Measurements from ENCODE around the gene VSIG10. TPM values are rescaled to one million over a fixed set of nuclear protein-coding genes. Genes with fewer than 3 reads are reported as not detected.

The VSIG10 gene
- polyA plus RNA-seq, 3 donors, result 1.5 to 2.3 (median 1.5) TPM

DNA sequence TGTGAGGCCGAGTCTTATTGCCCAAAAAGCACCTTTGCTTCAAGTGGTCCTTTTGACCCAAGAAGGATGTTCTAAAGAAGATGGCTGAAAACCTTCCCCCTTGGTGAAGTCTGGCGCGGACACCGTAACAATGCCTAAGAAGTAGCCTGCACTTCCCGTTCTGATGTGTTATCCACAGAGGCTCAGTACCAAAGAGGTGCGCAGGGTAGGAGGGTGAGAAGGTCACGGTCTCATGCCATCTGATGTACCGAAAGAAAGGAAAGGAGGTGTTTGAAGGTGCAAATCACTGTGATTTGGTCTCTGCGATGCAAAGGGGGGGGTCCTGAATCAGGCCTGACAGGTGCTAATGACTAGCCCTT, 42.0 kb upstream of the VSIG10 start:
- Mint-ChIP-seq H3K4me1 (peaks cover 10% of the 10 kb centered on the region), H3K4me3 (no peak overlapping the region), H3K27me3 (ENCODE audit: low read depth in 3 of 3) (peaks cover 0 to 3% (median 0%) of the 10 kb centered on the region in 3 donors), H3K36me3 (peaks cover 37 to 58% of the 10 kb centered on the region in 2 donors), H3K9me3 (no peaks in the 10 kb centered on the region), H3K27ac (peak overlapping the region in 3 of 7 donors; percentile 50 to 55 (median 53))
- Histone ChIP-seq H3K79me2 (ENCODE audit: insufficient read depth, low read length) (no peaks in the 10 kb centered on the region), H3K4me2 (replicated peaks; ENCODE audit: extremely low read depth, low read length, poor library complexity, severe bottlenecking) (no peak overlapping the region), H2AFZ (ENCODE audit: insufficient read depth, low read depth, low read length, poor library complexity, severe bottlenecking) (no peak overlapping the region), H3K27ac (ENCODE audit: low read depth in 1 of 2, low read length in 2 of 2) (peak overlapping the region in 1 of 2 donors; percentile 26), H3K4me1 (ENCODE audit: control insufficient read depth in 1 of 2, insufficient read depth in 2 of 2, low read length in 2 of 2) (no peaks in the 10 kb centered on the region), H3K36me3 (replicated peaks in 1 of 2; ENCODE audit: control insufficient read depth in 1 of 2, insufficient read depth in 2 of 2, low read length in 2 of 2) (peaks cover 25% of the 10 kb centered on the region in 2 donors), H3K4me3 (replicated peaks in 1 of 3; ENCODE audit: low read depth in 2 of 3, low read length in 3 of 3) (no peak overlapping the region), H3K27me3 (ENCODE audit: control insufficient read depth in 2 of 2, insufficient read depth in 2 of 2, low read length in 2 of 2) (no peaks in the 10 kb centered on the region), H4K20me1 (ENCODE audit: insufficient read depth, low read length) (no peaks in the 10 kb centered on the region), H3K9ac (ENCODE audit: insufficient read depth, low read length, poor library complexity, severe bottlenecking) (no peak overlapping the region), H3K9me3 (replicated peaks in 1 of 2; ENCODE audit: control insufficient read depth in 1 of 2, insufficient read depth in 1 of 2, low read length in 2 of 2) (no peaks in the 10 kb centered on the region)
- TF ChIP-seq, protein P1, sequence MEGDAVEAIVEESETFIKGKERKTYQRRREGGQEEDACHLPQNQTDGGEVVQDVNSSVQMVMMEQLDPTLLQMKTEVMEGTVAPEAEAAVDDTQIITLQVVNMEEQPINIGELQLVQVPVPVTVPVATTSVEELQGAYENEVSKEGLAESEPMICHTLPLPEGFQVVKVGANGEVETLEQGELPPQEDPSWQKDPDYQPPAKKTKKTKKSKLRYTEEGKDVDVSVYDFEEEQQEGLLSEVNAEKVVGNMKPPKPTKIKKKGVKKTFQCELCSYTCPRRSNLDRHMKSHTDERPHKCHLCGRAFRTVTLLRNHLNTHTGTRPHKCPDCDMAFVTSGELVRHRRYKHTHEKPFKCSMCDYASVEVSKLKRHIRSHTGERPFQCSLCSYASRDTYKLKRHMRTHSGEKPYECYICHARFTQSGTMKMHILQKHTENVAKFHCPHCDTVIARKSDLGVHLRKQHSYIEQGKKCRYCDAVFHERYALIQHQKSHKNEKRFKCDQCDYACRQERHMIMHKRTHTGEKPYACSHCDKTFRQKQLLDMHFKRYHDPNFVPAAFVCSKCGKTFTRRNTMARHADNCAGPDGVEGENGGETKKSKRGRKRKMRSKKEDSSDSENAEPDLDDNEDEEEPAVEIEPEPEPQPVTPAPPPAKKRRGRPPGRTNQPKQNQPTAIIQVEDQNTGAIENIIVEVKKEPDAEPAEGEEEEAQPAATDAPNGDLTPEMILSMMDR (IDR thresholded peaks at IDR 0.05), result no peak
- no peak for DNase-seq
- 90% methylated on average over 3 of the region's 9 CpGs for WGBS (ENCODE audit: insufficient coverage)
- intact Hi-C loops (cut with micrococcal nuclease), result no loop called here

DNA sequence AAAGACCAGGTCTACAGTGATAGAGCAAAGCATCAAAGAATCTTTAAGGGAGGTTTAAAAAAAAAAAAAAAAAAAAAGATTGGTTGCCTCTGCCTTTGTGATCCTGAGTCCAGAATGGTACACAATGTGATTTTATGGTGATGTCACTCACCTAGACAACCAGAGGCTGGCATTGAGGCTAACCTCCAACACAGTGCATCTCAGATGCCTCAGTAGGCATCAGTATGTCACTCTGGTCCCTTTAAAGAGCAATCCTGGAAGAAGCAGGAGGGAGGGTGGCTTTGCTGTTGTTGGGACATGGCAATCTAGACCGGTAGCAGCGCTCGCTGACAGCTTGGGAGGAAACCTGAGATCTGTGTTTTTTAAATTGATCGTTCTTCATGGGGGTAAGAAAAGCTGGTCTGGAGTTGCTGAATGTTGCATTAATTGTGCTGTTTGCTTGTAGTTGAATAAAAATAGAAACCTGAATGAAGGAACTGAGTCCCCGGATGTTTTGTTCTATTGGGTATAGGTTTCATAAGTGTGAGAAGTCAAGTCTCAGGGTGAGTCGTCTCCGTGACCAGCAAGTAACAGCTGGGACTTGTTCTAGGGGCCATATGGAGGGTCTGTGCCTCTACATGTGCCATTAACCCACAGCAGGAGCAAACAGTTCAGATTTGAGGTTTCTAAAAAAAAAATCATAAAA, 41.4 kb upstream of the VSIG10 start:
- peak overlapping the region in 1 of 2 donors; percentile 31 for H3K4me3 Mint-ChIP-seq

More for the DNA sequence above, 41.4 kb upstream of the VSIG10 start:
- Mint-ChIP-seq H3K4me1 (peaks cover 10% of the 10 kb centered on the region), H3K36me3 (peaks cover 38 to 60% of the 10 kb centered on the region in 2 donors), H3K9me3 (no peaks in the 10 kb centered on the region), H3K27me3 (ENCODE audit: low read depth in 3 of 3) (peaks cover 0 to 3% (median 0%) of the 10 kb centered on the region in 3 donors), H3K27ac (peak overlapping the region in 5 of 7 donors; percentile 3 to 64 (median 37))
- Histone ChIP-seq H3K9ac (ENCODE audit: insufficient read depth, low read length, poor library complexity, severe bottlenecking) (no peak overlapping the region), H3K36me3 (replicated peaks in 1 of 2; ENCODE audit: control insufficient read depth in 1 of 2, insufficient read depth in 2 of 2, low read length in 2 of 2) (peaks cover 23 to 24% of the 10 kb centered on the region in 2 donors), H3K79me2 (ENCODE audit: insufficient read depth, low read length) (no peaks in the 10 kb centered on the region), H3K4me2 (replicated peaks; ENCODE audit: extremely low read depth, low read length, poor library complexity, severe bottlenecking) (no peak overlapping the region), H2AFZ (ENCODE audit: insufficient read depth, low read depth, low read length, poor library complexity, severe bottlenecking) (no peak overlapping the region), H3K4me1 (ENCODE audit: control insufficient read depth in 1 of 2, insufficient read depth in 2 of 2, low read length in 2 of 2) (no peaks in the 10 kb centered on the region), H3K9me3 (replicated peaks in 1 of 2; ENCODE audit: control insufficient read depth in 1 of 2, insufficient read depth in 1 of 2, low read length in 2 of 2) (no peaks in the 10 kb centered on the region), H3K27ac (ENCODE audit: low read depth in 1 of 2, low read length in 2 of 2) (peak overlapping the region in 1 of 2 donors; percentile 26), H4K20me1 (ENCODE audit: insufficient read depth, low read length) (no peaks in the 10 kb centered on the region), H3K4me3 (replicated peaks in 1 of 3; ENCODE audit: low read depth in 2 of 3, low read length in 3 of 3) (no peak overlapping the region), H3K27me3 (ENCODE audit: control insufficient read depth in 2 of 2, insufficient read depth in 2 of 2, low read length in 2 of 2) (no peaks in the 10 kb centered on the region)
- 60% methylated on average over 7 of the region's 7 CpGs for WGBS (ENCODE audit: insufficient coverage)
- intact Hi-C loops (cut with micrococcal nuclease), result no loop called here
- TF ChIP-seq, protein P1 (IDR thresholded peaks at IDR 0.05), result no peak
- DNase-seq, result no peak

Measured in CD14-positive monocyte (primary cell).